GM12872 (cell line): ENCODE results near the gene FAM170B.
A peak's percentile ranks its signal among the peaks of the same experiment; 100 is the strongest.

Experiments
- CTCF ChIP-seq: IDR thresholded peaks from 3 replicates; pipeline ENCODE4 v1.5.1; 2011; ENCODE audit warnings: low read depth, mild to moderate bottlenecking, low read length, moderate library complexity; ENCODE audit not compliant: insufficient read depth

FAM170B gene

GRCh38 chr10:49176310-49177268 is 42.8 kb upstream of the FAM170B start:
- peak; percentile 69 for TF ChIP-seq CTCF

GRCh38 chr10:49175587-49176309 is 41.9 kb upstream of the FAM170B start:
- TF ChIP-seq CTCF: no peak

GRCh38 chr10:49174926-49175500 is 41.2 kb upstream of the FAM170B start:
- TF ChIP-seq CTCF: no peak

- no peak for TF ChIP-seq CTCF
These were observed 40.6 kb upstream of the FAM170B start for GRCh38 chr10:49174261-49174925.

GRCh38 chr10:49173853-49174252 is 40.0 kb upstream of the FAM170B start:
- no peak for TF ChIP-seq CTCF

- TF ChIP-seq CTCF: no peak
These were observed 39.5 kb upstream of the FAM170B start for GRCh38 chr10:49173201-49173772.
